NCI-H345 treated with DMSO at 0.1 percent for 48 hours (cell line): Measurements from ENCODE around the gene DNM3.

Experiments
- DNase-seq: peaks from one replicate; lab custom pipeline; 2025; ENCODE audit not compliant: unreplicated experiment; lab: John Stamatoyannopoulos, UW

DNM3 gene

DNA sequence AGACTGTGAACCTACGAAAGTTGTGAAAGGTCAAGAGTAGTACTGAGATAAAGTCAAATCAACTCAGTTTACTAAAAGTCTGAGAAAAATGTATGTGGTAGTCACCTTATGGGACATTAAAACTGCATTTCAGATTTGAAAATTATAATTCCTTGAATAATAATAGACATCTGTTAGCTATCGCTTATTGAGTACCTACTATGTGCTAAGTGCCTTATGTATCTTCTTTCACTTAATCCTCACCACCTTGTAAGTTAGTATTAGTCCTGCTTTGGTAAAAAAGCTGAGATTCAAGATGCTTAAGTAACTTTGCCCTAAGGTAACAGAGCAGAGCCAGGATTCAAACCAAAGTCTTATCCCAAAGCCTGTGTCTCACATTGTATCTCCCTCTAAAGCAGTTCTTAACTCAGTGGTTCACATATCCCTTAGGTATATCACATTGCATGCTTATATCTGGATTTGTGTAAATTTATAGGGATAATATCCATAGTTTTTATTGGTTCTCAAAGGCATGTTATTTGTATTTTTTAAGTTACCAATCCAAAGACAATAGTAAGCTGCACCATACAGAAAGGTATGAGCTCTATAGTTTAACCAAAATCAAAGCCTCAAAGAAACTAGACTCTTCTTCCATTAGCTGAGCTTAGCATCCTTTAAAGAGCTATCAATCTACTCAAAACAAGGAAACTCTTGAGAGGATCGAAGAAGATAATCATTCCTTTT lies 601.7 kb downstream of the DNM3 start:
- no peak for DNase-seq

GRCh38 chr1:172443666-172444453 lies 602.6 kb downstream of the DNM3 start, which contains the start of gene PIGC:
TSS of gene PIGC (minus strand) at chr1:172444069. CDS start at chr1:172442622, 1,447 bp downstream.
- DNase-seq: peak; percentile 90

GRCh38 chr1:172446547-172446946 lies 605.2 kb downstream of the DNM3 start:
- DNase-seq: no peak

GRCh38 chr1:172447641-172448040 lies 606.3 kb downstream of the DNM3 start:
- DNase-seq: no peak

GRCh38 chr1:172448995-172449584 lies 607.8 kb downstream of the DNM3 start:
- no peak for DNase-seq

DNA sequence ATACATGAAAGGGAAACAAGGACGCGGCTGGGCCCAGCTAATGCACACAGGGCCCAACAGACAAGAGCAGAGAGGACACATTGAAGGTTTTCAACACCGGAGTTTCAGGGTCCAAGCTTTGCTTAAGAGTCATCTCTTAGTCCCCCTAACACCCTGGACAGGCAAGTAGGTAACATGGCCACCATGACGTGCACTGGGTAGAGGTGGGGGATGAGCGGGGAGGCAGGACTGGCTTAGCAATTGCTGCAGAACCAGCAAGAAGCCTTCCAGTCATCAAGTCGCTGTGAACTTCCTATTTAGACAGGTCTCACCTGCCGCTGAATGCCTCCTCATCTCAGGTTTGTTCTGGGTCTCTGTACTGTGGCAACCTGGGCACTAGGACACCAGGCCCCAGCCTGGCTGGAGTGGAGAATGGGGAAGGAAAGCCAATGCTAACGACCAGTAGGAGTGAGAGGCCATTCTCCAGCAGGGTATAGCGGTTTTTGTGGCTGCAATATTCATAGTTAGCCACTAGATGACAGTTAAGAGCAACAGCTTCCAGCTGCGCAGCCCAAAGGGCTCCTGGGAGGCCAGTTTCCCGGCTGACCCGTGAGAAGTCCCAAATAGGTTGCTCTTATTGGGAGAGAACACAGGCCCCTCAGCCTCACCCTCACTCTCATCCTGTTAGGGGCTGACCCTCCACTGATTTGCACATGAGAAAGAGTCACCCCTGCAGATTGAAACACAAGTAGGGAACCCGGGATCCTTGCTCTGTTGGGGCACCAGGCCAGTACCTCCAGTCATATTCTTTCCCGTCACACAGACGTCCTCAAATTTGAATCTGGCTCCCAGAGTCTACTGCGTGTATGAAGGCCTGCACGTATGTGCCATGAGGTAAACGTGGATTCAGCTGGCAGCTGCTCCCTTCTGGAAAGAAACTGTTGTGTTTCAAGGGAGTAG lies 608.6 kb downstream of the DNM3 start:
- peak; percentile 17 for DNase-seq

DNA sequence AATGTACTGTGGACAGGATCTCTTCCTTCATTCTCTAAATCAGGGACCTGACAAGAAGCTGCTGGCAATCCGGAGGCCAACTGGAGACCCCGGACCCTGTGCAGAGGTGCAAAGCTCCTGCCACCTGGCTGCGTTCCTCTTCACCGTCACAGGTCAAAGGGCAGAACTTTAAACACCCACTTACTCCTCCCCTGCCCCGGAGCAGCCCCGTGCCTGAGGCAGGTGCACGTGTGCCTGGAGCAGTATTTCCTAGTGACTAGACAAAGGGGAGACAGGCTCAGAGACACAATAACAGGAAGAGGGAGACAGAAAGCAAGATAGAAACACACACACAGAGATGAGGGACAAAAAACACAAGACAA lies 609.2 kb downstream of the DNM3 start:
- DNase-seq: peak; percentile 25

- DNase-seq: no peak
Observed at GRCh38 chr1:172451002-172451443, 609.7 kb downstream of the DNM3 start.

- no peak for DNase-seq
Observed at GRCh38 chr1:172452536-172453152, 611.3 kb downstream of the DNM3 start.

GRCh38 chr1:172453153-172453545 lies 611.9 kb downstream of the DNM3 start:
- no peak for DNase-seq

DNA sequence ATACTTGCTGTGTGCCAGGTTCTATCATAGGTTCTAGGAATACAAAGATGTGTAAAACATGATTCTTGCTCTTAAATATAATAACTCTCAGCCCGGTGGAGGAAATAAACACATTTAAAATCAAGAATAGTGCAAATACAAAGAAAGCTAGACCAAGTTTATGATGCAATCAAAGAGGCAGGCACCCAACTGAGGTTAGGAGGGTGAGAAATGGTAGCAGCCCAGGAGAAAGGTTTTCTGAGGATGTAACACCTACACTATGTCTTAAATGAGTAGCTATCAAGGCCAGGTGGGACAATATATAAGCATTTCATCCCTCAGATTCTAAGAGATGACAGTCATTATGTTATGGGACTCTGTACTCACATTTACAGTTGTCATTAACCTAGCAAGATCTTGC lies 612.3 kb downstream of the DNM3 start:
- DNase-seq: no peak

- DNase-seq: no peak
Observed at GRCh38 chr1:172455451-172455850, 614.2 kb downstream of the DNM3 start.

GRCh38 chr1:172456344-172456769 lies 615.1 kb downstream of the DNM3 start:
- no peak for DNase-seq

- no peak for DNase-seq
Observed at GRCh38 chr1:172457479-172458130, 616.3 kb downstream of the DNM3 start.

DNA sequence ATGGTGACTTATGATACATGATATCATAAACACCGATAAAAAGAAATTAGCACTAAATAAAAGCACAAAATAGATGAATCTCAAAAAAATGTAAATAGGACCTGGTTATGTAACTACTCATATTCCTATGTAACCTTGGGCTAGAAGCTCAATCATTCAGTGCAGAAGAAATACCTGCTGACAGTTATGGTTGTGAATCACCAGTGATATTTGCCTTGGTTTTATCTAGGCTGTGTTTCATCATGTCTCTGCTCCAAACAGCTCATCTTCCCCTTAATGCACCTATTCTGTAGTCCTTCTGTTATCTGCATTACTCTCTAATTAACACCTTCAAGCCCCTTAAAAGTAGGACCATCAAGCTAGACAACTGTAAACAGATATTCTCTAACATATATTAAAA lies 618.9 kb downstream of the DNM3 start:
- DNase-seq: no peak

- DNase-seq: no peak
Observed at GRCh38 chr1:172460887-172461315, 619.6 kb downstream of the DNM3 start.
